ENCODE data around the gene MCM9. TPM values are rescaled to one million over a fixed set of nuclear protein-coding genes. Genes with fewer than 3 reads are reported as not detected.

MCM9 gene
- total and polyA plus RNA-seq, 2 of the 13 experiments (the other 11 are each of a cell fraction or from before 2014, with no cell fraction given): 3.8 to 17.2 TPM

DNA sequence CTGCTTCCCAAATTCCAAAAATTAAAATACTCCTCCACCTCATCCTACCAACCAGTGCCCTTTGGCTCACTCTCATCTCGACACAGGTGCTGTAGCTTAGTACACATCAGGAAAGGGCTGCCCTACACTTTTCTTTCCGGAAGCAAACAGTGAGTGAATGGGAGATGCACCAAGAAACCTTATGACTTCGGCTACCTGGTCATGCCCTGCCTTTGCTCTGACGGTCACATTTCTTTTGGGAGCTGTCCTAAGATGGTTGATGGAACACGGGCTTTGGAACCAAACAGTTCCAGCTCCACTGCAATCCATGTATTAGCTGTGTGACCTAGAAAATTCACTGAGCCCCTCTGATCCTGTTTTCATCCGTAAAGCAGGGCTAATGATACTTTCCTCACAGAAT, 133.7 kb downstream of the MCM9 start:
- intact Hi-C loops (cut with micrococcal nuclease; ENCODE audit: unreplicated experiment) (loop anchor here (2.0 to 10.0 kb wide), 3 partner anchors 94 to 314 kb away; partner anchors contain the start of gene ASF1A), in situ Hi-C loops (cut with HindIII; ENCODE audit: extremely low pct_ligation_motif_present, low pct_unique_long_range_greater_than_20kb) (no loop called here)
- no peaks in the 10 kb centered on the region for H4K20me1 ChIP-seq (ENCODE audit: insufficient read depth, low read length)
- FAIRE-seq: no peak
- H3K4me3 ChIP-seq (replicated peaks in 1 of 3; ENCODE audit: insufficient read depth in 1 of 3, low read depth in 2 of 3, low read length in 3 of 3): no peak overlapping the region
- no peak overlapping the region for H3K27ac ChIP-seq (ENCODE audit: extremely low read length, insufficient read depth, low read length)
- TF ChIP-seq PRDM15 (CRISPR knock-in tag; IDR thresholded peaks at IDR 0.05): no peak
- TF ChIP-seq ZNF17 (CRISPR knock-in tag; IDR thresholded peaks at IDR 0.05): no peak
- no peak for TF ChIP-seq ZNF768 (CRISPR knock-in tag; IDR thresholded peaks at IDR 0.05)
- no peak for TF ChIP-seq TOE1 (CRISPR knock-in tag; IDR thresholded peaks at IDR 0.05)
- TF ChIP-seq ZSCAN30 (CRISPR knock-in tag; IDR thresholded peaks at IDR 0.05): no peak
- TF ChIP-seq MTF2 (CRISPR knock-in tag; IDR thresholded peaks at IDR 0.05; ENCODE audit: borderline replicate concordance): no peak
- TF ChIP-seq GATA4 (IDR thresholded peaks at IDR 0.05; ENCODE audit: borderline replicate concordance, low read depth): no peak
- no peak for TF ChIP-seq SMARCE1 (IDR thresholded peaks at IDR 0.05; ENCODE audit: borderline replicate concordance)
- no peak for TF ChIP-seq ZBTB42 (CRISPR knock-in tag; IDR thresholded peaks at IDR 0.05)
- H3K27me3 ChIP-seq (ENCODE audit: control insufficient read depth in 1 of 2, insufficient read depth in 2 of 2, low read length in 2 of 2): no peaks in the 10 kb centered on the region
- H3K9me3 ChIP-seq (ENCODE audit: low read length): no peaks in the 10 kb centered on the region
- no peaks in the 10 kb centered on the region for H3K36me3 ChIP-seq (replicated peaks in 1 of 2; ENCODE audit: control insufficient read depth in 1 of 2, insufficient read depth in 2 of 2, low read length in 2 of 2)
- POLR2A ChIA-PET: no interaction called here
- CTCF ChIA-PET (ENCODE audit: low intra/inter-chr PET ratio, low total read pairs): interaction anchor here (1.6 kb wide), 1 partner anchor 309 kb away, joined by 3 read pairs; no protein-coding TSS in a partner anchor
- H3K4me1 ChIP-seq (ENCODE audit: insufficient read depth, low read length): peaks cover 13% of the 10 kb centered on the region
- BruUV-seq (replicated peaks): no TSS peak
- no peak overlapping the region for H2AFZ ChIP-seq (ENCODE audit: low read length)
- 52% methylated on average over 6 of the region's 6 CpGs for WGBS (ENCODE audit: low lambda C conversion rate)
- H3K9ac ChIP-seq (ENCODE audit: insufficient read depth, low read depth, low read length): no peak overlapping the region
- no peaks in the 10 kb centered on the region for H3K79me2 ChIP-seq (ENCODE audit: insufficient read depth, low read length)
- H3K4me2 ChIP-seq (ENCODE audit: low read depth, low read length): no peak overlapping the region
- peak; percentile 22; the same call in 2 of the 3 replicates for ATAC-seq
- no peak for DNase-seq (ENCODE audit: low spot score)
